ENCODE data around the gene USP33.
"Not testable (repeated sequence)": the region's sequence is repeated elsewhere in the genome, so short reads cannot be mapped to it uniquely, and the experiment has no call there.

Gene USP33

GRCh38 chr1:77768006-77768405 is 8.4 kb upstream of the USP33 start:
- no peaks in the 10 kb centered on the region for H3K27me3 ChIP-seq (replicated peaks; ENCODE audit: control insufficient read depth, insufficient read depth, low read length)

GRCh38 chr1:77762072-77762476 is 2.4 kb upstream of the USP33 start:
- no peaks in the 10 kb centered on the region for H3K36me3 ChIP-seq (ENCODE audit: control insufficient read depth, insufficient read depth, low read length)
- TF ChIP-seq CTCF (IDR thresholded peaks at IDR 0.05; ENCODE audit: insufficient read depth, low read length, poor library complexity, severe bottlenecking): no peak
- no peak for DNase-seq (ENCODE audit: extremely low read depth, insufficient read length)
- no peaks in the 10 kb centered on the region for H3K27me3 ChIP-seq (replicated peaks; ENCODE audit: control insufficient read depth, insufficient read depth, low read length)
- no peak overlapping the region for H3K4me3 ChIP-seq (replicated peaks; ENCODE audit: low read depth, low read length)

More at GRCh38 chr1:77768006-77768405, 8.4 kb upstream of the USP33 start:
- DNase-seq (ENCODE audit: extremely low read depth, insufficient read length): no peak
- H3K4me3 ChIP-seq (replicated peaks; ENCODE audit: low read depth, low read length): no peak overlapping the region
- TF ChIP-seq CTCF (IDR thresholded peaks at IDR 0.05; ENCODE audit: insufficient read depth, low read length, poor library complexity, severe bottlenecking): no peak
- no peaks in the 10 kb centered on the region for H3K36me3 ChIP-seq (ENCODE audit: control insufficient read depth, insufficient read depth, low read length)

GRCh38 chr1:77757603-77758002 is 2.0 kb downstream of the USP33 start:
- Histone ChIP-seq H3K27me3 (replicated peaks; ENCODE audit: control insufficient read depth, insufficient read depth, low read length) (no peaks in the 10 kb centered on the region), H3K4me3 (replicated peaks; ENCODE audit: low read depth, low read length) (no peak overlapping the region)

GRCh38 chr1:77757066-77757584 is 2.5 kb downstream of the USP33 start:
- no peak for TF ChIP-seq CTCF (IDR thresholded peaks at IDR 0.05; ENCODE audit: insufficient read depth, low read length, poor library complexity, severe bottlenecking)
- no peak for DNase-seq (ENCODE audit: extremely low read depth, insufficient read length)
- H3K4me3 ChIP-seq (replicated peaks; ENCODE audit: low read depth, low read length): no peak overlapping the region
- H3K36me3 ChIP-seq (ENCODE audit: control insufficient read depth, insufficient read depth, low read length): no peaks in the 10 kb centered on the region
- no peaks in the 10 kb centered on the region for H3K27me3 ChIP-seq (replicated peaks; ENCODE audit: control insufficient read depth, insufficient read depth, low read length)

More at GRCh38 chr1:77757603-77758002, 2.0 kb downstream of the USP33 start:
- no peak for DNase-seq (ENCODE audit: extremely low read depth, insufficient read length)
- no peak for TF ChIP-seq CTCF (IDR thresholded peaks at IDR 0.05; ENCODE audit: insufficient read depth, low read length, poor library complexity, severe bottlenecking)
- H3K36me3 ChIP-seq (ENCODE audit: control insufficient read depth, insufficient read depth, low read length): no peaks in the 10 kb centered on the region

GRCh38 chr1:77756052-77756754 is 3.4 kb downstream of the USP33 start:
- Histone ChIP-seq H3K36me3 (ENCODE audit: control insufficient read depth, insufficient read depth, low read length) (no peaks in the 10 kb centered on the region), H3K4me3 (replicated peaks; ENCODE audit: low read depth, low read length) (no peak overlapping the region), H3K27me3 (replicated peaks; ENCODE audit: control insufficient read depth, insufficient read depth, low read length) (no peaks in the 10 kb centered on the region)
- no peak for TF ChIP-seq CTCF (IDR thresholded peaks at IDR 0.05; ENCODE audit: insufficient read depth, low read length, poor library complexity, severe bottlenecking)
- DNase-seq (ENCODE audit: extremely low read depth, insufficient read length): no peak

GRCh38 chr1:77749489-77749888 is 10.2 kb downstream of the USP33 start:
- DNase-seq (ENCODE audit: extremely low read depth, insufficient read length); H3K27me3 ChIP-seq (replicated peaks; ENCODE audit: control insufficient read depth, insufficient read depth, low read length); H3K36me3 ChIP-seq (ENCODE audit: control insufficient read depth, insufficient read depth, low read length); H3K4me3 ChIP-seq (replicated peaks; ENCODE audit: low read depth, low read length): not testable (repeated sequence)
